Heart right ventricle (tissue), 16 donors: ENCODE measurements around the gene PSD4. TPM values are rescaled to one million over a fixed set of nuclear protein-coding genes. Genes with fewer than 3 reads are reported as not detected.

Experiments used
- ATAC-seq, 8 donors: fragments of 200-7000 bp; cut with Tn5 transposase; one replicate each; pipeline ENCODE4 v1.9.1; 2020; ENCODE audit warnings: mild to moderate bottlenecking in 8 of 8, moderate library complexity in 8 of 8, moderate number of reproducible peaks in 1 of 8
- DNase-seq, 2 donors: peaks; one replicate each; pipeline ENCODE4 v3.0.0-alpha.2; 2020
- H3K27ac ChIP-seq, 10 donors: fragments of 200-600 bp; sonication (generic) in 2 of 10; one replicate each; pipeline versions ENCODE4 v1.5.0 to v1.8.0; 2020 to 2022; ENCODE audit warnings: mild to moderate bottlenecking in 3 of 10
- H3K27me3 ChIP-seq, 7 donors: fragments of 200-600 bp; one replicate each; pipeline ENCODE4 v1.8.0; 2021 to 2022; ENCODE audit warnings: mild to moderate bottlenecking in 2 of 7
- H3K36me3 ChIP-seq, 9 donors: fragments of 200-600 bp; sonication (generic) in 1 of 9; one replicate each; pipeline versions ENCODE4 v1.5.0 to v1.8.0; 2020 to 2022; ENCODE audit warnings: mild to moderate bottlenecking in 2 of 9
- H3K4me1 ChIP-seq, 9 donors: fragments of 200-600 bp; sonication (generic) in 1 of 9; one replicate each; pipeline versions ENCODE4 v1.5.0 to v1.8.0; 2020 to 2022; ENCODE audit warnings: mild to moderate bottlenecking in 4 of 9
- H3K4me3 ChIP-seq, 10 donors: fragments of 200-600 bp; sonication (generic) in 2 of 10; one replicate each; pipeline versions ENCODE4 v1.5.0 to v1.8.0; 2020 to 2022; ENCODE audit warnings: mild to moderate bottlenecking in 7 of 10, moderate library complexity in 2 of 10
- H3K9me3 ChIP-seq, 11 donors: fragments of 200-600 bp in 10 of 11; sonication (generic) in 2 of 11; one replicate each; pipeline versions ENCODE4 v1.5.0 to v1.8.0; 2013 to 2022; ENCODE audit warnings: mild to moderate bottlenecking in 2 of 11, control low read depth in 1 of 11, moderate library complexity in 1 of 11
- WGBS, 2 donors: extraction: QIAGEN DNeasy Blood & Tissue Kit; methylation state at CpG; one replicate each; pipeline ENCODE4 v1.1.7; 2013; ENCODE audit warnings: inconsistent platforms in 1 of 2; 5-methylcytosine and 5-hydroxymethylcytosine counted together
- intact Hi-C, 10 donors: fragments of 100-400 bp; cut with DNase I; formaldehyde crosslinking; loops; one replicate each; pipeline versions ENCODE4 v1.11.1 to v1.14.2; 2022
- polyA plus RNA-seq, 2 donors: library from polyadenylated mRNA; stranded (reverse); fragments of 200-250 nt; gene quantifications; one replicate each; pipeline ENCODE4 v1.2.3, GENCODE V29; 2013
- total RNA-seq, 10 donors: library from RNA; stranded (reverse); fragmentation: NEBNext Ultra II Directional in 3 of 10; extraction: Animal tissue kit (Norgen Biotek cat#: 25700) in 3 of 10; gene quantifications; one replicate each; pipeline versions ENCODE4 v1.2.1 to v1.2.4, GENCODE V29; 2021 to 2023
- TF ChIP-seq, protein P1 (sequence below), 9 donors: fragments of 200-600 bp; sonication (generic) in 2 of 9; IDR thresholded peaks; one replicate each; pipeline versions ENCODE4 v1.5.0 to v1.8.0; 2021 to 2022; ENCODE audit warnings: antibody characterized with exemption in 9 of 9, mild to moderate bottlenecking in 5 of 9, moderate library complexity in 1 of 9
- donor health status: Arrhythmogenic right ventricular cardiomyopathy.
- donor health status: ischemic (EF 13 %, LVEDD 7.1; RV severe dilation, severe dysfunction).
- donor health status: healthy with polysubstance abuse.
- donor health status: DM: no; HTN: yes; CAD: no.
- donor health status: DM: no; HTN: no; CAD: no.
- donor health status: ischemic (EF 25% LVEDD 6.9; RV normal size, moderate dysfunction).
- donor health status: ischemic (EF 25% LVEDD 5.7; RV mildly dilated, moderate dysfunction).
- donor health status: healthy.
- donor health status: DM: yes; HTN: yes; CAD: no.
- donor health status: Ischemic cardiomyopathy.
- donor health status: ischemic (EF 35%, LVEDD 5.7; RV mildly dilated, moderate dysfunction).
- donor health status: nonischemic (EF 11% LVEDD 7.7; RV severe dilation, severe dysfunction).
- donor health status: DM: yes; HTN: yes; CAD: no.
- donor health status: PGD.
- donor health status: ischemic (EF 29% LVEDD 5.4; RV normal size, mild dysfunction).
- donor health status: nonischemic (EF 23%, LVEDD 6.1; RV moderate dilation, normal function).

The PSD4 gene
- total and polyA plus RNA-seq, 12 donors: 1.0 to 13.0 (median 1.7) TPM

DNA sequence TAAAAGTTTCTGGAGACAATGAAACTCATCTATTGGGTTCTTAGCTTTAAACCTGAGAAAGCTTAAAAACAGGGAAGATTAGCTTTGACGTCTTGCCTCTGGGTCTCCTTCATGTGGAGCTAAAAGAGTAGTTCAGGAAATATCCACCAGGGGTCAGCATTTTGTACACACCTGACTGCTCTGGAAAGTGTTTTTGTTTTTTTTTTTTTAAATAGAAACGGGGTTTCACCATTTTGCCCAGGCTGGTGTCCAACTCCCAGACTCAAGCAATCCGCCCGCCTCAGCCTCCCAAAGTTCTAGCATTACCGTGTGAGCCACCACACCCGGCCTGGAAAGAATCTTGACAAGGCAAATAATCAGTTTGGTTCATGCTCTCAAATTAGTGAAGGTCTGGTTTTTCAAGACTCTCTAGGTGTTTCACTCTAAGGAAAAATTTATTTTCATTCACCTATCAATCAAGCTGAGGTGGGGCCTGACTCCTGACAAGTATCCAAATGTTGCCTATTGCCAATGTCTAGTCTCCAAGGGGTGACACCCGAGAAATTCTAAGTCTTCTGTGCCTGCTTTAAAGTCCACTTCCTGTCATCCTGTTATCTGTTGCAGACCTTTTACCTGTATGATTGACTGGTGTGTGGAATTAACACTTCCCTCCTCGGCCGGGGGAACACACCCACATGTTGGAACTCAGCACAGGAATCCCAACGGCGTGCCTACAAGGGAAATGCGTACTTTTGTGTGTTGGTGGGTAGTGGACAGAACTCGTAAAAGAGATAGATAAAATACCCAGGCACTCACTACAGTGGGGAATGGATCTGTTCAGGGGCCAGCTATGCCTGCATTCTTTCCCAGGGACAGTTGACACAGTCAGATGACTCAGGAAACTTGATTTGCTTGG is 35.1 kb upstream of the PSD4 start:
- Histone ChIP-seq H3K9me3 (no peaks in the 10 kb centered on the region), H3K4me3 (no peak overlapping the region), H3K4me1 (peaks cover 0 to 6% (median 0%) of the 10 kb centered on the region in 9 donors), H3K27me3 (peaks cover 0 to 5% (median 0%) of the 10 kb centered on the region in 7 donors), H3K27ac (no peak overlapping the region), H3K36me3 (no peaks in the 10 kb centered on the region)
- WGBS, 2 donors: 40 to 42% methylated on average over 13 of the region's 13 CpGs
- intact Hi-C loops: loop anchor here (2.0 to 10.0 kb wide), 11 partner anchors 56 to 254 kb away; no protein-coding TSS in a partner anchor
- DNase-seq: peak in 1 of 2 donors; percentile 49
- TF ChIP-seq, protein P1, sequence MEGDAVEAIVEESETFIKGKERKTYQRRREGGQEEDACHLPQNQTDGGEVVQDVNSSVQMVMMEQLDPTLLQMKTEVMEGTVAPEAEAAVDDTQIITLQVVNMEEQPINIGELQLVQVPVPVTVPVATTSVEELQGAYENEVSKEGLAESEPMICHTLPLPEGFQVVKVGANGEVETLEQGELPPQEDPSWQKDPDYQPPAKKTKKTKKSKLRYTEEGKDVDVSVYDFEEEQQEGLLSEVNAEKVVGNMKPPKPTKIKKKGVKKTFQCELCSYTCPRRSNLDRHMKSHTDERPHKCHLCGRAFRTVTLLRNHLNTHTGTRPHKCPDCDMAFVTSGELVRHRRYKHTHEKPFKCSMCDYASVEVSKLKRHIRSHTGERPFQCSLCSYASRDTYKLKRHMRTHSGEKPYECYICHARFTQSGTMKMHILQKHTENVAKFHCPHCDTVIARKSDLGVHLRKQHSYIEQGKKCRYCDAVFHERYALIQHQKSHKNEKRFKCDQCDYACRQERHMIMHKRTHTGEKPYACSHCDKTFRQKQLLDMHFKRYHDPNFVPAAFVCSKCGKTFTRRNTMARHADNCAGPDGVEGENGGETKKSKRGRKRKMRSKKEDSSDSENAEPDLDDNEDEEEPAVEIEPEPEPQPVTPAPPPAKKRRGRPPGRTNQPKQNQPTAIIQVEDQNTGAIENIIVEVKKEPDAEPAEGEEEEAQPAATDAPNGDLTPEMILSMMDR (IDR thresholded peaks at IDR 0.05): peak; percentile 70 to 85 (median 79)
- ATAC-seq: peak in 6 of 8 donors; percentile 29 to 74 (median 48)

DNA sequence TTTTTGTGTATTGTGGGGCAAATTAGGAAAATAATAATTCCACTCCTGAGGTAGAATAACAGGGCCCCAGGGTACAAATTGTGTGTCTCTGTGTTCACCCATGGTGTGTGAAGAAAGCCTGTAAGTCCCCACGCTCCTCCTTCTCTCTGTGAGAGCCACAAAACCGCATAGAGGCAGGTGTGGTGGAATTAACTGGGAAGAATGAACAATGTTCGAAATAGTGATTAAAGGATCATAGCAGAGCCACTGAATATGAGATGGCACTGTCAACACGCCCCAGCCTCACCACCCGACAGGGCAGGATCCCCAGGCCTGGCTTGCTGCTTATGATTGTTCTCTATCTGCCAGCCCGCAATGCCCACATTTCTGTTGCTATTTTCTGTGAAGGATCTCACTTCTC is 32.3 kb upstream of the PSD4 start:
- TF ChIP-seq, protein P1 (IDR thresholded peaks at IDR 0.05): no peak
- no peak for ATAC-seq
- Histone ChIP-seq H3K9me3 (peaks cover 0 to 13% (median 0%) of the 10 kb centered on the region in 11 donors), H3K36me3 (no peaks in the 10 kb centered on the region), H3K4me3 (no peak overlapping the region), H3K4me1 (peaks cover 0 to 6% (median 0%) of the 10 kb centered on the region in 9 donors), H3K27me3 (peaks cover 0 to 5% (median 0%) of the 10 kb centered on the region in 7 donors), H3K27ac (no peak overlapping the region)
- no peak for DNase-seq
- intact Hi-C loops: loop anchor here in 2 of 10 donors (5.0 to 10.0 kb wide), 2 partner anchors 56 to 103 kb away; no protein-coding TSS in a partner anchor
- WGBS, 2 donors: 87 to 91% methylated on average over 6 of the region's 6 CpGs

DNA sequence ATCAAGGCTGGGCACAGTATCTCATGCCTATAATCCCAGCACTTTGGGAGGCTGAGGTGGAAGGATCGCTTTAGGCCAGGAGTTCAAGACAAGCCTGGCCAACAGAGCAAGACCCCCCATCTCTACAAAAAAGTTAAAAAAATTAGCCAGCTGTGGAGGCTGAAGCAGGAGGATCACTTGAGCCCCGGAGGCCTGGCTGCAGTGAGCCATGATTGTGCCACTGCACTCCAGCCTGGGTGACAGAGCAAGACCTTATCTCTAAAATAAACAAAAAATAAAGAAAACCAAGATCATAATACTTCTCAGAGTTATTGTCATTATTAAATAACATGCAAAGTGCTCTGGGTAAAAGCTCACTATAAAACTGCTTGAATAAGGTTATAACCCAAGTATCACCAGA is 31.5 kb upstream of the PSD4 start:
- peaks cover 0 to 6% (median 0%) of the 10 kb centered on the region in 9 donors for H3K4me1 ChIP-seq
- intact Hi-C loops: loop anchor here in 2 of 10 donors (5.0 to 10.0 kb wide), 2 partner anchors 55 to 103 kb away; no protein-coding TSS in a partner anchor
- 89 to 91% methylated on average over 2 of the region's 2 CpGs for WGBS, 2 donors
- no peak overlapping the region for H3K27ac ChIP-seq
- H3K27me3 ChIP-seq: peaks cover 0 to 4% (median 0%) of the 10 kb centered on the region in 7 donors
- ATAC-seq (no peak), DNase-seq (no peak)
- H3K36me3 ChIP-seq: no peaks in the 10 kb centered on the region
- no peak overlapping the region for H3K4me3 ChIP-seq
- peaks cover 0 to 13% (median 0%) of the 10 kb centered on the region in 11 donors for H3K9me3 ChIP-seq
- TF ChIP-seq, protein P1 (IDR thresholded peaks at IDR 0.05): no peak

DNA sequence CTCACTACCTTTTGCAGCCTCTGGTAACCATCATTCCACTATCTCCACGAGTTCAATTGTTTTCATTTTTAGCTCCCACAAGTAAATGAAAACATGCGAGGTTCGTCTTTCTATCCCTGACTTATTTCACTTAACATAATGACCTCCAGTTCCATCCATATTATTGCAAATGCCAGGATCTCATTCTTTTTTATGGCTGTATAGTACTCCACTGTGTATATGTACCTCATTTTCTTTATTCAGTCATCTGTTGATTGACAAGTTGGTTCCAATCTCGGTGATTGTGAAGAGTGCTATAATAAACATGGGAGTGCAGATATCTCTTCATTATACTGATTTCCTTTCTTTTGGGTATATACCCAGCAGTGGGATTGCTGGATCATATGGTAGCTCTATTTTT is 29.5 kb upstream of the PSD4 start:
- no peak for DNase-seq
- TF ChIP-seq, protein P1 (IDR thresholded peaks at IDR 0.05): no peak
- no peaks in the 10 kb centered on the region for H3K27me3 ChIP-seq
- H3K4me1 ChIP-seq: no peaks in the 10 kb centered on the region
- intact Hi-C loops: loop anchor here in 2 of 10 donors (5.0 to 10.0 kb wide), 2 partner anchors 53 to 101 kb away; no protein-coding TSS in a partner anchor
- WGBS, 2 donors: 83 to 85% methylated on average over 4 of the region's 4 CpGs
- H3K27ac ChIP-seq: no peak overlapping the region
- H3K36me3 ChIP-seq: no peaks in the 10 kb centered on the region
- no peak for ATAC-seq
- peaks cover 0 to 13% (median 0%) of the 10 kb centered on the region in 11 donors for H3K9me3 ChIP-seq
- no peak overlapping the region for H3K4me3 ChIP-seq
